ENCODE results near the gene HS3ST5. TPM values are rescaled to one million over a fixed set of nuclear protein-coding genes. Genes with fewer than 3 reads are reported as not detected.
"Not testable (repeated sequence)": the region's sequence is repeated elsewhere in the genome, so short reads cannot be mapped to it uniquely, and the experiment has no call there.

HS3ST5 gene
- polyA plus RNA-seq, 12 donors = 0.24 to 1.7 (median 1.1) TPM; not detected in 2

- no peak for DNase-seq
Measured at GRCh38 chr6:114157848-114158247, 185.0 kb downstream of the HS3ST5 start.

DNA sequence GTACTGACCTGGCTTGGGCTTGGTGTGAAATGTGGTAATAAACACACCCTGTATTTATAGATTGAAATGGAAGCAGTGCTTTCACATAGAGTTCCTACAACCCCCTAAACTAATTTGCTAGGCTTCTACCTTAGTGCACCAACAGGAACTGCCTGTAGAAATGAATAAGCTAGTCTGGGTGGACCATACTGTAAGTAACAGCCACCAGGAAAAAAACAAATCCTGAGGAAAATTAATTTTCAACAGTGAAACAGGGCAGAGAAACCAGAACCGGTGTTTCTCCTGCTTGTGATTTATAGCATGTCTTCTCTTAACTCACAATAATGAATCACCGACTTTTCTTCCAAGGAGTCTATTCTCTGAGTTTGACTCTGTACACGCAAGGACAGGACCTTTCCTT is 187.1 kb downstream of the HS3ST5 start:
- no peak for DNase-seq

- DNase-seq = no peak
Measured at GRCh38 chr6:114154812-114155211, 188.0 kb downstream of the HS3ST5 start.

DNA sequence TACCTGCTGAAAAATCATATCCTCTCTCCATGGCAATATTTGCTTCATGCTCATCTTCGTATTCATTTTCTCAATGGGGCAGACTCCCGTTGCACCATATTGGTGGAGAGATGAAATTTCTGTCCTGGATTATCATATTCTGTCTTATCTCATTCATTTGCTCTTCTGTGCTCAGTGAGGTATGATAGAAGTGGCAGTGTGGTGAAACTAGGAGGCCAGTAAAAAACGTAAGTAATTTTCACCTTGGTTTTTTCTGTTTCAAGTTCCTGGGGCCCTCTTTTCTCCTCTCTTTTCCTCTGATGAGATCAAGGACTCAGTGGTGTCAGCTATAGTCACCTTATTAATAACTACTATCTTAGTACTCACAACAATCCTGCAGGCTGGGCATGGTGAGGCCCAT is 189.4 kb downstream of the HS3ST5 start:
- DNase-seq = no peak

DNA sequence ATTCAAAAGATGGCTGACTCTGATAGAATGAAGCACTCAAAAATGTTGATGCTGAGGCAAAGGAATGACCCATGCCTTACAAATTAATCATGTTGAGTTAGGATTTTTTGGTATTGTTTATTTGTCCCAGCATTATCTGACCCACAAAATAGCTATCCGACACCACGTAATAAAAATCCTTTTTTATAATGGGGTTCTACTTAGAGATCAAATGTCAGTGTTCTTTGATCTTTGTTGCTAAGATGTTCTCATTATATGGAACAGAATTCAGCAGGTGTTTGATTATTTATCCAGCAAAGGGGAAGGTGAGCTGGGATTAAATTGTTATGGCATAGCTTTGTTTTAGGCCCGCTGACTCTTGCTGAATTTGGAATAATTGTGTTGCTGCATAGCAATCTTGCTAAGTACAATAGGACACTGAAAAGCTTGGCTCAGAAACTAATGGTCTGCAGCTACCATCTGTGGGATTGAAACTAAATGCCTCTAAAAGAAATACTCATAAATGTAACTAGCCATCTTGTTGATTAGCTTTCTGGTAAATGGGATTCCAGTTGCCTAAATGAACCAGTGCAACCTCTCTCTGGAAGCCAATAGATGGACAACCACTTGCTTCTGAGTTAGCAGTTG is 191.6 kb downstream of the HS3ST5 start:
- no peak for DNase-seq

GRCh38 chr6:114149182-114149581 is 193.6 kb downstream of the HS3ST5 start:
- not testable (repeated sequence) for DNase-seq

DNA sequence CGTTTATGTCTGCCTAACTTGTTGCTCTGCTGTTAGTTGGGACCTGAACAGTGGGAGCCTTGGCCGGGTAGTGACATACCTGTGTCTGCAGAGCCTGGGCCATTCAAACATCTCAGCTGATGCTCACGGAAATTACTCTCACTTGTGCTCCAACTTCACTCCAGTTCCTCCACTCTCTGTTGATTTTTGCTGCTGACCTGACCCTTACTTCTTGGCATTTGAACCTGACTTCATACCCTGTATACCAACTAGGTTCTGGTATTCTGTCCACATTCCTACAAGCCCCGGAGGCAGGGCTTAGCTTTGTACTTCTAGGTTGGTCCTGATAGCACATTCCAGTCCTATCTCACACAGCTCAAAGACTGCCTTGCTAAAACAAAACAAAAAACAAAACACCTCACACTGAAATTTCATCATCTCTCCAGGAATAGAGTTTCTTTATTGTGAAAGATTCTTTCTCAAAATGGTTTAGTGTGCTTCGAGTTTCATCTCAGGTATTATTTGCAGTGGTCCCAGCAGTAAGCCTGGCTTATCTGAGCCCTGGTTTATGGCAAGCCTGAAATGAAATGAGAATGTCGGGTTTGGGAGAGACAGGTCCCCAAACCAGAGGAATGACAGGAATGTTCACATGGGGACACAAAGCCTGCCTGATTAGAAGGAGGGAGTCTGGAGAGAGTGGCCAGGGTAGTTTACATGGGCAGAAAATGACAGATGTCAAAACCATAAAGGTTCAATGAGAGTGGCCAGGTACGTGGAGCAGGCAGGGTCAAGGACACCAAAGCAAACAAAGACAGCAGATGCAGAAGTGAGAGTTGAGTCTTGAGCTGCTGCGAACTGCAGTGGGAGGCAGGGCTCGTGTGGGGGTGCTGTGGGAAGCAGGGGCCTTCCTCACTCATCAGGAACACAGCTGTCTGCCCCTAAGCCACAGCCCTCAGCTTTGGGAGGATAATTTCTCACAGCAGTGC is 197.7 kb downstream of the HS3ST5 start:
- no peak for DNase-seq

DNA sequence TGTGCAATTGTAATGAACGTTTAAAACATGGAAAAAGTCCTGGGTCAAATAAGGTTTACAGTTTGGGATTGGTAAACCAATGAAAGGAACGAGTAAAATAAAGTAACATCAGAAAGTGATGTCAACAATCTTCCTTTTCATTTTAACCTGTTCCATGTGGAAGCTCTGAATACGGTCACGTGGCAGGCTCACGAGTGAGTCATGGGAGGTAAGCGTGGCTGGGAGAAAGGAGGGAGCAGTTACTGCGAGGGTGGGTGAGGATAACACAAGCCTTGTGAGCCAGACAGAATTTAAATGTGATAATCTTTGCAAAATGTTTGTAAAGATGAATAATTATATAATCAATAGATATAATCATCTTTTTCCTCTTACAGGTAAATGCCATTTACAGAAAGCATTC is 200.6 kb downstream of the HS3ST5 start:
- DNase-seq = no peak

- DNase-seq = no peak
Measured at GRCh38 chr6:114140416-114140815, 202.4 kb downstream of the HS3ST5 start.

GRCh38 chr6:114138577-114139248 is 204.1 kb downstream of the HS3ST5 start:
- no peak for DNase-seq

DNA sequence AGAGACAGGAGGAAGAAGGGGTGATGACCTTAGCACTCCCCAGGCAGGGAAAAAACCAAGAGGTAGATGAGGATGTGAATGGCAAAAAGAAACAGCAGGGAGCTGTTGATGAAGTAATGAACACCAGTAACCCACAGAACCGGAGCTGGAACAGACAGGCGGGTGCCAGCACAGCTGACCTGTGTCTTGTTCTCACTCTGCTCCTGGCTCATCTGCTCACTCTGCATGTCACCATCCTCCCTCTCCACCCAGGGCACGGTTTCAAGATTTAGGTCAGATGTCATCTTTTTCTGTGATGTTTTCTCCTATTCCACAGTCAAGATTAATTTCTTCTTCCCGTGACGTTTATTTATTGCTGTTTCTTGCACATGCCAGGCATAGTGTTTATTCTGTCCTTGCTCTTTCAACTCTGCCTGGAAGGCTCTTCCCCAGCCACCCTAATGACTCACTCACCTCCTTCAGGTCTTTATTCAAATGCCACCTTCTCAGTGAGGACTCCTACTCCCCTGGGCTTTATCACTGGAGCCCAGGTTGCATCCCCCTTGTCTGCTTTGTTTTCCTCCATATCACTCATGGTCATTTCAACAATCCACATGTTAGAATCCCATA is 207.4 kb downstream of the HS3ST5 start:
- DNase-seq = no peak

DNA sequence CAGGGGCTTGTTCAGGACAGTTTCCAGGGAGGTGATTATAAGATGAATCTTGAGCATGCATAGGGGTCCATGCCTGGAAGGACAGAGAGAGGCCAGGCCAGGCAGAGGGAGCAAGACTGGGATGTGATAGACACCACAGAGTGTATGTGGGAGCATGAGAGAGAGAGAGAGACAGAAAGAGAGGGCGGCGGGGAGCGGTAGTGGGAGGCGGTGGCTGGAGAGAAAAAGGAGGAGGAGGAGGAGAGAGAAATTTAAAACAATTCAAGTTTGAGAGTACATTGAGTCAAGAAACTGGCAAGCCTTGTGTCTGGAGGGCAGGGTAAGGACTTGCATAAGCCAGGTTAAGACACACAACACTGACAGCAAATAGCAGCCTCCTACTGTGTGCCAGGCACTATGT is 209.0 kb downstream of the HS3ST5 start:
- no peak for DNase-seq

DNA sequence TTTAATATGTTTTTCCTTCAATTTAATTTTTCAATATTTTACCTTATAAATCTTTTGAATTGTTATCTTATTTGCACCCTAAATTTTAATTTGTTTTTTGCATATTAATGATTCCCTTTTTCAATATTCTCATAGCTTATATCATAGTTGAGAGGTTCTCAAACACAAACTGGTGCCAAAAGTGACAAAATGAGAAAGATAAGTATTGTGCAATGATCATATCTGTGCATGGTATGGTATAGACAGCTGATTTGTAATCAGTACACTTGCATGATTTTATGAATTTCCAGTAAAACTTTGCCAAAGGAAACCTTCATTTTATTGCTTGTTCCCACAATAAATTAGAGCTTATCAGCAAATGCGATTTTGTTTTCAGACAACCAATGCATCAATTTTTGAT is 210.9 kb downstream of the HS3ST5 start:
- no peak for DNase-seq

DNA sequence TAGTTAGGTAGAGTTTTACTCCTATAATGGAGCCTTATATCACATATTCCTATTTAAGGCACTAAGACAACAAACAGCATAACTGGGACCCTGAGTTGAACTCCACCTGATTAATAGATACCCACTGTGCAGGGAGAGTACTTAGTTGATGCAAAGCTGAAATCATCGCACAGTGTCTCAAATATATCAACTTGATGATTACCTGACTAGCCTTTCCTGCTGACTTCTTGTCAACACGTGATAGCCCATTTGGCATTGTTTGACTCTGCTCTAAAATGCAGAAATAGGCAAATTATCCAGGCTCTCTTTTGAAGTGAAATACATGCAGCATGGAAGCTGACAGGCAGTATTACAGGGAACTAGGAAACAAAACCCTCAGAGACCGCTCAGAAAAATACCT is 217.2 kb downstream of the HS3ST5 start:
- DNase-seq = no peak

DNA sequence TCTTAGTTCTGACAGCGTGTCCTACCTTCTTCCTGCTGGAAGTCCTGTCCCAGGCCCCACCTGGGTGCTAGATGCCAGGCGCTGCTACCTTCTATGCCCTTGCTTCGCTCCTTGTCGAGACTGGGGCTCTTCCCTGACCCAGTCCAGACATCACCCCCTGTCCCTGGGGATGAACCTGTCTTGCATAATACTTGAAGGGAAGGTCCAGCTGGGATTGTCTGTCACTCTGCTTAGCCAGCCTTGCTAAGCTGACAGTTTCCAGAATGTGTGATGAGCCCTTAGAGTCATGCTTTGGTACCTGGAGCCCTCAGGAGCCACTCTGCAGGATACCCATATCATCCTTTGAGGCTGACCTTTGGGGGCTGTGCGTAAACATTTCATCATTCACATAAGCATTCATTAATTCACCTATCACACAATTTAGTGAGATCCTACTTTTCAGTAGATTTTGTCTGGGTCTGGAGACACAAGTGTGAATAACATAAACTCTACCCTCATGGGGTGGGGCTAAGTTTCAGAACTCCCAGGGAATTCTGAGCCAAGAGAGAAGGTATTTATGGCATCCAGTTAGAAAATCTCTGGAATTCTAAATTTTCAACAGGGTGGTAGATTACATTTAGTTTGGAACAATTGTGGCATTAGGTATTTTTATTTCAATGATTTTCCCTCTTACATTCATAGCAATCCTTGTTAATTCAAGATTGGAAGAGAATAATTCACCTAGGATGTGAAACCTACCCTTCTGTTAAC is 220.7 kb downstream of the HS3ST5 start:
- no peak for DNase-seq

- DNase-seq = no peak
Measured at GRCh38 chr6:114119056-114119455, 223.8 kb downstream of the HS3ST5 start.

GRCh38 chr6:114115652-114116051 is 227.2 kb downstream of the HS3ST5 start:
- DNase-seq = no peak

GRCh38 chr6:114108119-114109002 is 234.5 kb downstream of the HS3ST5 start:
- peak; percentile 21 for DNase-seq

DNA sequence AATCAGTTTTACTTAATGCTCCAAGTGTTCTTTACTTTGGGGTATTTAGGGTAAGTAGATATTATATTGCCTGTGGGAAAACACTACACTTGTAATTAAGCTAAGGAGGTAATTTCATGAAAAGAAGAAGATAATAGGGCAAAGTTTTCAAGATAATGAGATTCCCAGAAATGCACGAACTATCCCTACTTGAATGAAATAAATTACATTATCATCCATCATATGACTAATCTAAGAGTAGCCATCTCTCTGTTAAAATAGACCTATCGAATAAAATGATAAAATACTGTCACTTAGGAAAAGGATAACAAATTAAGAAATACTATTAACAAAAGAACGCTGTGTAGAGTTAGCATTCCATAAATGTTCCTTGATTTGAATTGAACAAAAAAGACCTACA is 236.8 kb downstream of the HS3ST5 start:
- no peak for DNase-seq

DNA sequence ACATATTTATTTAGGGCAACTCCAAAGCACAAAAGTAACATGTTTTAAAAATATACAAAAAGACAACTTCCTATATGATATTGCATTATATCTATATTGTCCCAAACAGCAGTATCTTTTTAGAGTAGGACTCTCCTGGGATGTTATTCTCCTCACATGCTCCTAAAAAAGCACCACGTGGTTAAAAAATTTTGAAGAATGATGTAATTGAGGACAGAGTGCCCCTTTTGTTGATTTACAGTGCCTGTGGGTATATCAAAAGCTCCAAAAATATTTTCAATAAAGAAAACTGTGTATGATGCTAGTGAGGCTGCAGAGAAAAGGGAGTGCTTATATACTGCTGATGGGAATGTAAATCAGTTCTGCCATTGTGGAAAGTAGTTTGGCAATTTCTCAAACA is 241.6 kb downstream of the HS3ST5 start:
- DNase-seq = no peak

All from muscle of arm (tissue), 12 donors.